Transverse colon (tissue), 4 donors: ENCODE measurements around the gene PLCZ1. TPM values are rescaled to one million over a fixed set of nuclear protein-coding genes. Genes with fewer than 3 reads are reported as not detected.
"Not testable (repeated sequence)": the region's sequence is repeated elsewhere in the genome, so short reads cannot be mapped to it uniquely, and the experiment has no call there.

Experiments used
- DNase-seq: peaks from one replicate; pipeline ENCODE4 v3.0.0-alpha.2; 2019
- H3K27ac ChIP-seq, 4 donors: fragments of 200-600 bp; sonication (generic); 2 replicates each; pipeline ENCODE4 v1.5.1; 2016 to 2018; ENCODE audit warnings: inconsistent platforms in 4 of 4
- H3K27me3 ChIP-seq: fragments of 200-600 bp; sonication (generic); 2 replicates; pipeline ENCODE4 v1.5.1; 2017; ENCODE audit warnings: inconsistent platforms
- H3K36me3 ChIP-seq, 4 donors: fragments of 200-600 bp; sonication (generic); 2 replicates each; pipeline ENCODE4 v1.5.1; 2017 to 2019; ENCODE audit warnings: inconsistent platforms in 4 of 4
- H3K4me1 ChIP-seq, 4 donors: fragments of 200-600 bp; sonication (generic); 2 replicates each; pipeline ENCODE4 v1.5.1; 2017 to 2020; ENCODE audit warnings: inconsistent platforms in 4 of 4
- H3K4me3 ChIP-seq, 4 donors: fragments of 200-600 bp; sonication (generic); 1 replicate in 1 of 4; 2 replicates in 3 of 4; pipeline versions ENCODE4 v1.5.1 to v1.6.1; 2017 to 2019; ENCODE audit warnings: inconsistent platforms in 4 of 4
- H3K9me3 ChIP-seq, 2 donors: fragments of 200-600 bp; sonication (generic); 2 replicates each; pipeline ENCODE4 v1.5.1; 2017 to 2019; ENCODE audit warnings: inconsistent platforms in 2 of 2
- EP300 ChIP-seq: sonication (generic); formaldehyde crosslinking; IDR thresholded peaks from one replicate; pipeline ENCODE4 v1.6.1; 2017; ENCODE audit warnings: antibody characterized with exemption, low read depth
- POLR2A ChIP-seq: fragments of 450-650 bp; IDR thresholded peaks from one replicate; pipeline ENCODE4 v1.6.1; 2016; ENCODE audit warnings: antibody characterized with exemption, mild to moderate bottlenecking, moderate library complexity
- POLR2AphosphoS5 ChIP-seq, 3 donors: sonication (generic); formaldehyde crosslinking; IDR thresholded peaks; one replicate each; pipeline ENCODE4 v1.6.1; 2016; ENCODE audit warnings: antibody characterized with exemption in 3 of 3
- WGBS, 2 donors: methylation state at CpG; one replicate each; pipeline ENCODE4 v1.1.5; 2018; ENCODE audit warnings: low coverage in 1 of 2; 5-methylcytosine and 5-hydroxymethylcytosine counted together
- in situ Hi-C, 4 donors: fragments of 200-750 bp; cut with MboI; loops; one replicate each; pipeline versions ENCODE4 v1.15.0 to v1.15.1; 2017; ENCODE audit warnings: low sequenced_read_pairs in 3 of 4, low pct_ligation_motif_present in 1 of 4, low pct_unique_long_range_greater_than_20kb in 1 of 4
- intact Hi-C: fragments of 100-400 bp; cut with DNase I; formaldehyde crosslinking; loops from one replicate; pipeline ENCODE4 v1.15.1; 2023; ENCODE audit warnings: low total_unique reads
- total RNA-seq, 4 donors: library from RNA; depleted of rRNA; stranded (reverse); fragments of >200 nt; gene quantifications; one replicate each; pipeline ENCODE4 v1.1.0, GENCODE V29; 2016
- TF ChIP-seq, protein P1 (sequence below), 5 experiments: fragments of 200-600 bp in 3 of 5; fragments of 450-650 bp in 2 of 5; sonication (generic) in 3 of 5; IDR thresholded peaks; 1 replicate in 2 of 5; 2 replicates in 3 of 5; pipeline ENCODE4 v1.5.1; 2016 to 2017; ENCODE audit warnings: antibody characterized with exemption in 5 of 5, inconsistent platforms in 3 of 5, mild to moderate bottlenecking in 2 of 5, moderate library complexity in 1 of 5

PLCZ1 gene, protein sequence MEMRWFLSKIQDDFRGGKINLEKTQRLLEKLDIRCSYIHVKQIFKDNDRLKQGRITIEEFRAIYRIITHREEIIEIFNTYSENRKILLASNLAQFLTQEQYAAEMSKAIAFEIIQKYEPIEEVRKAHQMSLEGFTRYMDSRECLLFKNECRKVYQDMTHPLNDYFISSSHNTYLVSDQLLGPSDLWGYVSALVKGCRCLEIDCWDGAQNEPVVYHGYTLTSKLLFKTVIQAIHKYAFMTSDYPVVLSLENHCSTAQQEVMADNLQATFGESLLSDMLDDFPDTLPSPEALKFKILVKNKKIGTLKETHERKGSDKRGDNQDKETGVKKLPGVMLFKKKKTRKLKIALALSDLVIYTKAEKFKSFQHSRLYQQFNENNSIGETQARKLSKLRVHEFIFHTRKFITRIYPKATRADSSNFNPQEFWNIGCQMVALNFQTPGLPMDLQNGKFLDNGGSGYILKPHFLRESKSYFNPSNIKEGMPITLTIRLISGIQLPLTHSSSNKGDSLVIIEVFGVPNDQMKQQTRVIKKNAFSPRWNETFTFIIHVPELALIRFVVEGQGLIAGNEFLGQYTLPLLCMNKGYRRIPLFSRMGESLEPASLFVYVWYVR
- total RNA-seq, result not detected

DNA sequence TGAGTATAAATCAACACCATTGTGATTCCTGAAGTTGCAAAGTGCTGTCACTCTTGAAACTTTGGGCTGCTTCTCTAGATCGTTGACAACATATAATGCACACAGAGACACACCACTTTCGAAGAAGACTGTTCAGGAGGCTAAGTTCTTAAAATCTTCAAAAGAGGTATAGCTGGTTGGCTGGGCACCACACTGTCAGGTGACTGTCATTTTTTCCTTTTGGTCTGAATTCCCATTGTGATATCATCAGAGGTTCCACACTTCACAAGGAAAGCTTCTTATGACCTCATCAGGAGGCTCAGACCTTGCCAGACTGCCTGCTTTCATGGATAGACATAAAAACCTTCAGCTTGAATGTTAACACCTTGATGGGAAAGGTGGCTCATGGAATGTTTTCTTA is at the start of gene PLCZ1, which contains the start of gene CAPZA3:
PLCZ1 (minus strand) TSS at position 194 of the 400 bp plus-strand sequence. CDS start 641 bp downstream, outside the sequence.
CAPZA3 (plus strand) TSS at position 301 of the 400 bp plus-strand sequence. CDS start 150 bp downstream, outside the sequence.
- H3K36me3 ChIP-seq, result no peaks in the 10 kb centered on the region
- in situ Hi-C loops, result no loop called here
- no peak within 1 kb of the TSS for H3K27ac ChIP-seq
- peaks cover 5 to 6% of the 10 kb centered on the region in 2 donors for H3K9me3 ChIP-seq
- DNase-seq, result no peak
- intact Hi-C loops, result no loop called here
- no peaks in the 10 kb centered on the region for H3K27me3 ChIP-seq
- H3K4me3 ChIP-seq, result no peak within 1 kb of the TSS
- 40 to 87% methylated on average over 2 of the region's 2 CpGs for WGBS, 2 donors
- no peaks in the 10 kb centered on the region for H3K4me1 ChIP-seq
- TF ChIP-seq, protein P1, sequence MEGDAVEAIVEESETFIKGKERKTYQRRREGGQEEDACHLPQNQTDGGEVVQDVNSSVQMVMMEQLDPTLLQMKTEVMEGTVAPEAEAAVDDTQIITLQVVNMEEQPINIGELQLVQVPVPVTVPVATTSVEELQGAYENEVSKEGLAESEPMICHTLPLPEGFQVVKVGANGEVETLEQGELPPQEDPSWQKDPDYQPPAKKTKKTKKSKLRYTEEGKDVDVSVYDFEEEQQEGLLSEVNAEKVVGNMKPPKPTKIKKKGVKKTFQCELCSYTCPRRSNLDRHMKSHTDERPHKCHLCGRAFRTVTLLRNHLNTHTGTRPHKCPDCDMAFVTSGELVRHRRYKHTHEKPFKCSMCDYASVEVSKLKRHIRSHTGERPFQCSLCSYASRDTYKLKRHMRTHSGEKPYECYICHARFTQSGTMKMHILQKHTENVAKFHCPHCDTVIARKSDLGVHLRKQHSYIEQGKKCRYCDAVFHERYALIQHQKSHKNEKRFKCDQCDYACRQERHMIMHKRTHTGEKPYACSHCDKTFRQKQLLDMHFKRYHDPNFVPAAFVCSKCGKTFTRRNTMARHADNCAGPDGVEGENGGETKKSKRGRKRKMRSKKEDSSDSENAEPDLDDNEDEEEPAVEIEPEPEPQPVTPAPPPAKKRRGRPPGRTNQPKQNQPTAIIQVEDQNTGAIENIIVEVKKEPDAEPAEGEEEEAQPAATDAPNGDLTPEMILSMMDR (IDR thresholded peaks at IDR 0.05), result no peak
- TF ChIP-seq POLR2AphosphoS5 (IDR thresholded peaks at IDR 0.05) (no peak), EP300 (no peak), POLR2A (no peak)

DNA sequence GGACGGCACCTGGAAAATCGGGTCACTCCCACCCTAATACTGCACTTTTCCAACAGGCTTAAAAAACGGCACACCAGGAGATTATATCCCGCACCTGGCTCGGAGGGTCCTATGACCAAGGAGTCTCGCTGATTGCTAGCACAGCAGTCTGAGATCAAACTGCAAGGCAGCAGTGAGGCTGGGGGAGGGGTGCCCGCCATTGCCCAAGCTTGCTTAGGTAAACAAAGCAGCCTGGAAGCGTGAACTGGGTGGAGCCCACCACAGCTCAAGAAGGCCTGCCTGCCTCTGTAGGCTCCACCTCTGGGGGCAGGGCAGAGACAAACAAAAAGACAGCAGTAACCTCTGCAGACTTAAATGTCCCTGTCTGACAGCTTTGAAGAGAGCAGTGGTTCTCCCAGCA is 47.7 kb upstream of the PLCZ1 start:
- H3K36me3 ChIP-seq, H3K4me3 ChIP-seq, H3K27me3 ChIP-seq, intact Hi-C loops, in situ Hi-C loops, DNase-seq, H3K4me1 ChIP-seq, H3K9me3 ChIP-seq, H3K27ac ChIP-seq: not testable (repeated sequence)
- WGBS, 2 donors, result 87 to 100% methylated on average over 1 to 8 of the region's 8 CpGs

DNA sequence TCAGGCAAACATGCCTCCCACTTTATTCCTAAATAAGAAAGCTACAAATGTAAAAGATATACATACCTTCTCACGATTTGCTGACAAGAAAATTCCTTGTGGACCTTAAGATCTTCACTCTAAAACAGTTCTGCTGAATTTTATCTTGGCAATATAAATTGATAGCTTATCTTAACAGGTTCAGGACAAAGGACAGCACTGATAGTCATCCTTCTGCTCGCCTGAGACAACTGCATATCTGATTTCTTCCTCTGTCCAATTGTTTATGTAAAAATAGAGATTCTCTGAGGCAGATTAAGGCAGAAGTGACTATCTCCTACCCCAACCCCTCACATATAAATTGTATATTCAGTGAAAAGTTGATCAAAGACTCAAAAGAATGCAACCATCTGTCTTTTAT is 45.0 kb upstream of the PLCZ1 start:
- TF ChIP-seq, protein P1 (IDR thresholded peaks at IDR 0.05), result no peak
- no peak for TF ChIP-seq POLR2A
- Histone ChIP-seq H3K27me3 (no peaks in the 10 kb centered on the region), H3K4me3 (no peak overlapping the region), H3K27ac (no peak overlapping the region), H3K4me1 (no peaks in the 10 kb centered on the region), H3K36me3 (no peaks in the 10 kb centered on the region), H3K9me3 (no peaks in the 10 kb centered on the region)
- in situ Hi-C loops, result no loop called here
- WGBS, 2 donors, result 51 to 58% methylated on average over 2 of the region's 2 CpGs
- intact Hi-C loops, result no loop called here
- no peak for DNase-seq

DNA sequence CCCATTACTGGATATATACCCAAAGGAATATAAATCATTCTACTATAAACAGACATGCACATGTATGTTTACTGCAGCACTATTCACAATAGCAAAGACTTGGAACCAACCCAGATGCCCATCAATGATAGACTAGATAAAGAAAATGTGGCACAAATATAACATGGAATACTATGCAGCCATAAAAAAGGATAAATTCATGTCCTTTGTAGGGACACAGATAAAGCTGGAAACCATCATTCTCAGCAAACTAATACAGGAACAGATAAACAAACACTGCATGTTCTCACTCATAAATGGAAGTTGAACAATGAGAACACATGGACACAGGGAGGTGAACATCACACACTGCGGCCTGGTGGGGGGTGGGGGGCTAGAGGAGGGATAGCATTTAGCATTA is 28.7 kb upstream of the PLCZ1 start:
- DNase-seq, intact Hi-C loops, H3K36me3 ChIP-seq, H3K27me3 ChIP-seq, H3K4me1 ChIP-seq, H3K9me3 ChIP-seq, in situ Hi-C loops, H3K27ac ChIP-seq, H3K4me3 ChIP-seq: not testable (repeated sequence)
- 70 to 88% methylated on average over 1 of the region's 1 CpG for WGBS, 2 donors

DNA sequence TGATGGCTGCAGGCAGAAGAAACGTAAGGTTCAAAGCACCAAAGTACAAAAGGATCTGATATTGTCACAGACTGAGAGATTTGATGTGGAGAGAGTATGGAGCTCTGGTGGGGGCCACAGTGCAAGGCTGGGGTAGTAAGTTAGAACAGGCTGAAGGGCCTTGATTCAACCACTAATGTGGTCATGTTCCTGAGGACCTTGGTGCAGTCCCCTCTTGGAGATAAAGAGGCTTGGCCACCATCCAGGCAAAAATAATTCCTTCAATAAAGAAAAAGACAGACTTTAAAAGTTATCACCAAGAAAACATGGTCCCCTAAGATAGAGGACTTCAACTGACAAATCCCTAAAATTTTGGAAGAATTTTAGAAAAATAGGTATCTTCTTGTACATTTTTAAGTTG is 17.5 kb upstream of the PLCZ1 start:
- Histone ChIP-seq H3K9me3 (no peaks in the 10 kb centered on the region), H3K27me3 (no peaks in the 10 kb centered on the region), H3K27ac (no peak overlapping the region), H3K4me1 (no peaks in the 10 kb centered on the region), H3K36me3 (no peaks in the 10 kb centered on the region), H3K4me3 (no peak overlapping the region)
- TF ChIP-seq POLR2AphosphoS5 (IDR thresholded peaks at IDR 0.05), result no peak
- TF ChIP-seq, protein P1 (IDR thresholded peaks at IDR 0.05), result no peak
- TF ChIP-seq EP300, result no peak
- TF ChIP-seq POLR2A, result no peak
- 93 to 100% methylated on average over 1 of the region's 1 CpG for WGBS, 2 donors
- in situ Hi-C loops, result no loop called here
- no peak for DNase-seq
- intact Hi-C loops, result no loop called here
